GM18858 (cell line): ENCODE measurements around the gene DYNLT2.
A peak's percentile ranks its signal among the peaks of the same experiment; 100 is the strongest.
"Not testable (repeated sequence)": the region's sequence is repeated elsewhere in the genome, so short reads cannot be mapped to it uniquely, and the experiment has no call there.

ENCODE experiments used
- ATAC-seq: cut with Tn5 transposase; IDR thresholded peaks from one replicate; pipeline ENCODE4 v1.9.1; 2021; ENCODE audit not compliant: unreplicated experiment

The DYNLT2 gene

GRCh38 chr6:169701954-169702839 lies 49.2 kb downstream of the DYNLT2 start, which contains the start of the genes C6orf120 and WDR27:
Gene C6orf120, plus strand, starts transcription at chr6:169702126. Its CDS starts 334 bp downstream, at chr6:169702460.
Gene WDR27, minus strand, starts transcription at chr6:169702029. Its CDS starts 13,024 bp downstream, at chr6:169689005.
- peak; percentile 91 for ATAC-seq

GRCh38 chr6:169701311-169701953 lies 49.9 kb downstream of the DYNLT2 start:
- peak; percentile 5 for ATAC-seq

GRCh38 chr6:169700296-169700695 lies 51.1 kb downstream of the DYNLT2 start:
- no peak for ATAC-seq

GRCh38 chr6:169697115-169697514 lies 54.3 kb downstream of the DYNLT2 start:
- not testable (repeated sequence) for ATAC-seq

GRCh38 chr6:169695131-169695530 lies 56.2 kb downstream of the DYNLT2 start:
- ATAC-seq = no peak

- no peak for ATAC-seq
Measured at GRCh38 chr6:169692516-169692915, 58.9 kb downstream of the DYNLT2 start.

- no peak for ATAC-seq
Measured at GRCh38 chr6:169691260-169691659, 60.1 kb downstream of the DYNLT2 start.
